K562 (cell line): Measurements from ENCODE around the gene ADK. TPM values are rescaled to one million over a fixed set of nuclear protein-coding genes. Genes with fewer than 3 reads are reported as not detected.

Experiments
- ATAC-seq: fragments of 200-7000 bp; cut with Tn5 transposase; 3 replicates; pipeline ENCODE4 v1.9.1; 2020; ENCODE audit warnings: moderate library complexity
- BruUV-seq: library from RNA; stranded (reverse); fragments of 400-500 nt; replicated peaks from 2 replicates; lab custom pipeline; 2021; lab: Mats Ljungman, UMichigan
- CTCF ChIA-PET: fragments of 300-600 bp; formaldehyde crosslinking; extraction: SDS; loops from one replicate; lab custom pipeline; 2021; ENCODE audit warnings: low intra/inter-chr PET ratio; lab: Yijun Ruan, JAX
- POLR2A ChIA-PET: fragments of 300-600, 350-650 bp; sonication (Branson Sonifier 250); formaldehyde crosslinking; extraction: SDS; loops from one replicate; lab custom pipeline; 2021; ENCODE audit warnings: antibody characterized with exemption, inconsistent platforms; lab: Yijun Ruan, JAX
- DNase-seq, 4 experiments: peaks; one replicate each; pipeline versions ENCODE4 v3.0.0 to v3.0.0-alpha.2; 2011 to 2018; ENCODE audit warnings: low spot score in 3 of 4, mixed read lengths in 3 of 4; ENCODE audit errors: extremely low read depth in 1 of 4
- FAIRE-seq: peaks from 2 replicates; lab custom pipeline; 2011; peaks lifted over from hg19 to GRCh38; lab: Jason Lieb, UNC
- H2AFZ ChIP-seq: 2 replicates; pipeline ENCODE4 v1.6.0; 2011; ENCODE audit warnings: low read depth, low read length, control low read depth, inconsistent platforms
- H3K27ac ChIP-seq: fragments of 200-600 bp; 3 replicates; pipeline ENCODE4 v1.8.0; 2011; ENCODE audit warnings: low read depth, mild to moderate bottlenecking, control low read depth, inconsistent platforms, low read length, moderate library complexity, mixed read lengths; ENCODE audit errors: extremely low read depth
- H3K27me3 ChIP-seq, 2 experiments: fragments of 300-600 bp in 1 of 2; 2 replicates in 1 of 2; 3 replicates in 1 of 2; pipeline versions ENCODE4 v1.6.0 to v1.8.0; 2011; ENCODE audit warnings: inconsistent platforms in 2 of 2, low read length in 2 of 2, mild to moderate bottlenecking in 1 of 2, mixed read lengths in 1 of 2, moderate library complexity in 1 of 2; ENCODE audit not compliant: control insufficient read depth in 2 of 2, insufficient read depth in 2 of 2
- H3K36me3 ChIP-seq: fragments of 300-600 bp; 3 replicates; pipeline ENCODE4 v1.8.0; 2011; ENCODE audit warnings: mild to moderate bottlenecking, low read length, inconsistent platforms; ENCODE audit not compliant: control insufficient read depth, insufficient read depth
- H3K4me1 ChIP-seq, 2 experiments: fragments of 200-600 bp in 1 of 2; replicated peaks in 1 of 2; 2 replicates in 1 of 2; 3 replicates in 1 of 2; pipeline versions ENCODE4 v1.5.1 to v1.8.0; 2011; ENCODE audit warnings: inconsistent platforms in 2 of 2, low read length in 2 of 2, mild to moderate bottlenecking in 1 of 2, mixed read lengths in 1 of 2, moderate library complexity in 1 of 2; ENCODE audit not compliant: control insufficient read depth in 2 of 2, insufficient read depth in 2 of 2
- H3K4me2 ChIP-seq: 2 replicates; pipeline ENCODE4 v1.6.1; 2011; ENCODE audit warnings: low read length, control low read depth, inconsistent platforms, mixed read lengths; ENCODE audit not compliant: insufficient read depth
- H3K4me3 ChIP-seq: fragments of 200-600 bp; sonication (generic), shearing (Covaris generic); 2 replicates; pipeline ENCODE4 v1.5.1; 2016; ENCODE audit warnings: control low read depth, inconsistent platforms
- H3K79me2 ChIP-seq: fragments of 200-600 bp; 3 replicates; pipeline ENCODE4 v1.8.0; 2011; ENCODE audit warnings: low read length, inconsistent platforms; ENCODE audit not compliant: control insufficient read depth, insufficient read depth
- H3K9ac ChIP-seq, 2 experiments: 2 replicates each; pipeline versions ENCODE4 v1.6.0 to v1.6.1; 2011; ENCODE audit warnings: low read depth in 2 of 2, low read length in 2 of 2, control low read depth in 1 of 2, inconsistent platforms in 1 of 2, mild to moderate bottlenecking in 1 of 2, mixed read lengths in 1 of 2; ENCODE audit not compliant: insufficient read depth in 1 of 2
- H3K9me1 ChIP-seq: one replicate; pipeline ENCODE4 v1.6.0; 2011; ENCODE audit warnings: inconsistent platforms, mild to moderate bottlenecking, low read length, moderate library complexity; ENCODE audit not compliant: control insufficient read depth, insufficient read depth
- H3K9me3 ChIP-seq: replicated peaks from 2 replicates; pipeline ENCODE4 v1.5.1; 2011; ENCODE audit warnings: low read depth, low read length, inconsistent platforms; ENCODE audit not compliant: control insufficient read depth, insufficient read depth
- H4K20me1 ChIP-seq: replicated peaks from 2 replicates; pipeline ENCODE4 v1.6.1; 2011; ENCODE audit warnings: low read length, inconsistent platforms, mixed read lengths; ENCODE audit not compliant: control insufficient read depth, insufficient read depth
- ARID3B ChIP-seq: fragments of 250-450 bp; sonication (Bioruptor Pico); IDR thresholded peaks from 2 replicates; pipeline ENCODE4 v1.4.0; 2020; ENCODE audit warnings: borderline replicate concordance
- HDAC3 ChIP-seq: fragments of 450-650 bp; IDR thresholded peaks from 2 replicates; pipeline ENCODE4 v1.6.1; 2018; ENCODE audit warnings: borderline replicate concordance, mild to moderate bottlenecking, moderate library complexity; ENCODE audit not compliant: partially characterized antibody
- NCOA4 ChIP-seq: fragments of 450-650 bp; IDR thresholded peaks from 2 replicates; pipeline ENCODE4 v1.6.1; 2018; ENCODE audit warnings: mild to moderate bottlenecking; ENCODE audit not compliant: partially characterized antibody
- ZNF232 ChIP-seq: sonication (generic); formaldehyde crosslinking; IDR thresholded peaks from 2 replicates; pipeline ENCODE4 v1.8.0; 2022; ENCODE audit warnings: mild to moderate bottlenecking, missing genetic modification reagents
- ZNF551 ChIP-seq: fragments of 250-450 bp; sonication (Bioruptor Pico); IDR thresholded peaks from 2 replicates; pipeline ENCODE4 v1.5.0; 2021; ENCODE audit warnings: mild to moderate bottlenecking, moderate library complexity
- WGBS: fragments of 100-300 bp; shearing (Covaris generic); methylation state at CpG from one replicate; pipeline ENCODE4 v1.1.6; 2016; ENCODE audit warnings: low coverage, mixed read lengths; ENCODE audit not compliant: insufficient coverage; ENCODE audit errors: missing lambda C conversion rate; 5-methylcytosine and 5-hydroxymethylcytosine counted together
- in situ Hi-C: fragments of 300-500 bp; cut with MboI; formaldehyde crosslinking; loops from 4 replicates; pipeline ENCODE4 v1.15.0; 2018; ENCODE audit warnings: inconsistent platforms, mixed read lengths
- intact Hi-C: fragments of 100-400 bp; cut with micrococcal nuclease; formaldehyde crosslinking; loops from 2 replicates; pipeline ENCODE4 v1.14.2; 2022
- polyA plus RNA-seq, 8 experiments: library from polyadenylated mRNA; depleted of rRNA in 4 of 8; stranded (reverse) in 5 of 8; unstranded in 3 of 8; fragments of >200 nt; fragmentation: Nextera tagmentation in 2 of 8; fragmentation: Illumina TruSeq in 1 of 8; extraction: Ambion mirVana in 2 of 8; extraction: Trizol in 1 of 8; gene quantifications; 2 replicates each; pipeline versions ENCODE4 v1.2.1 to v1.2.3, GENCODE V29; 2011 to 2014; ENCODE audit warnings: inconsistent platforms in 1 of 8, missing spikeins in 1 of 8
- total RNA-seq, 7 experiments: library from RNA; depleted of rRNA in 6 of 7; stranded (reverse); fragments of >200 nt in 6 of 7; fragmentation: Illumina TruSeq in 2 of 7; extraction: Trizol in 2 of 7; gene quantifications; 2 replicates each; pipeline versions ENCODE4 v1.2.1 to v1.2.3, GENCODE V29; 2011 to 2021; ENCODE audit warnings: low replicate concordance in 1 of 7

Gene ADK
- total and polyA plus RNA-seq, 9 of the 15 experiments (the other 6 are each of a cell fraction or from before 2014, with no cell fraction given), result 54.2 to 97.8 (median 73.6) TPM

- intact Hi-C loops, result no loop called here
- DNase-seq (no peak), FAIRE-seq (no peak), ATAC-seq (no peak)
- in situ Hi-C loops, result no loop called here
- H3K27ac ChIP-seq, result no peak overlapping the region
- no peaks in the 10 kb centered on the region for H3K9me1 ChIP-seq
- no peak overlapping the region for H3K4me2 ChIP-seq
- POLR2A ChIA-PET, result interaction anchor here (0.6 to 2.6 kb wide), 7 partner anchors 9 to 340 kb away, joined by 3 to 14 read pairs (median 3); partner anchors contain the start of gene CHCHD1
- no peak overlapping the region for H3K9ac ChIP-seq
- H3K79me2 ChIP-seq, result no peaks in the 10 kb centered on the region
- peaks cover 0 to 2% of the 10 kb centered on the region in 2 experiments; a peak in 2 of 5 replicates for H3K4me1 ChIP-seq
- H3K36me3 ChIP-seq, result peaks cover 97% of the 10 kb centered on the region; the same call in 2 of the 3 replicates
- H3K4me3 ChIP-seq, result no peak overlapping the region
- H2AFZ ChIP-seq, result no peak overlapping the region
- H3K27me3 ChIP-seq, result no peaks in the 10 kb centered on the region
- 79% methylated on average over 1 of the region's 1 CpG for WGBS
- CTCF ChIA-PET, result no interaction called here
- H4K20me1 ChIP-seq, result no peaks in the 10 kb centered on the region
- BruUV-seq, result no TSS peak
- no peak for TF ChIP-seq HDAC3
- TF ChIP-seq ZNF551 (CRISPR knock-in tag), result 0 out of 2 replicates have a peak, but pooled peaks have one; percentile 24
- no peak for TF ChIP-seq NCOA4
- no peak for TF ChIP-seq ARID3B
- TF ChIP-seq ZNF232 (CRISPR knock-in tag), result no peak
- TF ChIP-seq, all 486 proteins: peak for 1
- H3K9me3 ChIP-seq, result no peaks in the 10 kb centered on the region
These were observed 29.7 kb upstream of the ADK start for GRCh38 chr10:74121368-74121767.
